ENCODE data around the gene ZNF212. TPM values are rescaled to one million over a fixed set of nuclear protein-coding genes. Genes with fewer than 3 reads are reported as not detected.
A peak's percentile ranks its signal among the peaks of the same experiment; 100 is the strongest.

Gene ZNF212
- polyA plus RNA-seq, 1 experiment, result 4.6 TPM

DNA sequence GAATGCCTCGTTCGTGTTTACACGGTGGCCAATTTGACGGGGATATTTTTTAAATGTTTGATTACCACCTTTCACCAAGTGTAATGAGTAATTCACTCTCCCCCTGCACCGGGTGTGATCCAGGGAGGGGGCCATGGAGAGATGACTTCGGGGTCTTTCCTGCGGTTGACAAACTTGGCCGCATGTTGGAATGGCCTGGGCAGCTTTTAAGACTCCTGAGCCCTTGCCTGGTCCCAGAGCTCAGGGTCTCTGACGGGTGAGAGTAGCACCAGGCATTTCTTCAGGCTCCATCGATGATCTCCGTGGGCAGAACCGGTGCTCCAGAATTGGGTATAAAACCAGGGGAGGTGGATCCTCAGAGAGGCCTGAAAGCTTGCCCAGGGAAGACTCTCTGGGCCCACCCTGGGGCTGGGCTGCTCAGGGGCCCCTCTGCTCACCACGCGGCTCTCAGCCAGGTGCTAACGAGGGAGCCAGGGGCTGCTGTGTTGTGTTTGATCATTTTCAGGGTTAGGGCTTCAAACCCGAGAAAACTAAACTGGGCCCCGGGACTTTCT lies 43.2 kb upstream of the ZNF212 start:
- CTCF ChIA-PET, result interaction anchor here (1.2 to 2.0 kb wide), 6 partner anchors 8 to 429 kb away, joined by 3 to 12 read pairs (median 5); partner anchors contain the start of gene ZNF783
- POLR2A ChIA-PET, result no interaction called here
- no peak for DNase-seq (ENCODE audit: low read depth)
- peak overlapping the region; percentile 84 for H3K4me3 ChIP-seq (ENCODE audit: low read depth, low read length)
- no peaks in the 10 kb centered on the region for H3K27me3 ChIP-seq (ENCODE audit: control insufficient read depth, insufficient read depth, low read length)
- peaks cover 11% of the 10 kb centered on the region for H3K36me3 ChIP-seq (ENCODE audit: control insufficient read depth, insufficient read depth, low read length)
- TF ChIP-seq, protein P1, sequence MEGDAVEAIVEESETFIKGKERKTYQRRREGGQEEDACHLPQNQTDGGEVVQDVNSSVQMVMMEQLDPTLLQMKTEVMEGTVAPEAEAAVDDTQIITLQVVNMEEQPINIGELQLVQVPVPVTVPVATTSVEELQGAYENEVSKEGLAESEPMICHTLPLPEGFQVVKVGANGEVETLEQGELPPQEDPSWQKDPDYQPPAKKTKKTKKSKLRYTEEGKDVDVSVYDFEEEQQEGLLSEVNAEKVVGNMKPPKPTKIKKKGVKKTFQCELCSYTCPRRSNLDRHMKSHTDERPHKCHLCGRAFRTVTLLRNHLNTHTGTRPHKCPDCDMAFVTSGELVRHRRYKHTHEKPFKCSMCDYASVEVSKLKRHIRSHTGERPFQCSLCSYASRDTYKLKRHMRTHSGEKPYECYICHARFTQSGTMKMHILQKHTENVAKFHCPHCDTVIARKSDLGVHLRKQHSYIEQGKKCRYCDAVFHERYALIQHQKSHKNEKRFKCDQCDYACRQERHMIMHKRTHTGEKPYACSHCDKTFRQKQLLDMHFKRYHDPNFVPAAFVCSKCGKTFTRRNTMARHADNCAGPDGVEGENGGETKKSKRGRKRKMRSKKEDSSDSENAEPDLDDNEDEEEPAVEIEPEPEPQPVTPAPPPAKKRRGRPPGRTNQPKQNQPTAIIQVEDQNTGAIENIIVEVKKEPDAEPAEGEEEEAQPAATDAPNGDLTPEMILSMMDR (IDR thresholded peaks at IDR 0.05; ENCODE audit: insufficient read depth, low read depth, low read length), result no peak

- ChIA-PET POLR2A (no interaction called here), CTCF (interaction anchor here (1.6 to 2.0 kb wide), 3 partner anchors 8 to 71 kb away, joined by 3 to 12 read pairs (median 5); partner anchors contain the start of gene ZNF783)
- Histone ChIP-seq H3K27me3 (ENCODE audit: control insufficient read depth, insufficient read depth, low read length) (no peaks in the 10 kb centered on the region), H3K4me3 (ENCODE audit: low read depth, low read length) (peak overlapping the region; percentile 84), H3K36me3 (ENCODE audit: control insufficient read depth, insufficient read depth, low read length) (peaks cover 13% of the 10 kb centered on the region)
- DNase-seq (ENCODE audit: low read depth), result no peak
- TF ChIP-seq, protein P1 (IDR thresholded peaks at IDR 0.05; ENCODE audit: insufficient read depth, low read depth, low read length), result no peak
Observed at GRCh38 chr7:149196705-149197171, 42.7 kb upstream of the ZNF212 start.

DNA sequence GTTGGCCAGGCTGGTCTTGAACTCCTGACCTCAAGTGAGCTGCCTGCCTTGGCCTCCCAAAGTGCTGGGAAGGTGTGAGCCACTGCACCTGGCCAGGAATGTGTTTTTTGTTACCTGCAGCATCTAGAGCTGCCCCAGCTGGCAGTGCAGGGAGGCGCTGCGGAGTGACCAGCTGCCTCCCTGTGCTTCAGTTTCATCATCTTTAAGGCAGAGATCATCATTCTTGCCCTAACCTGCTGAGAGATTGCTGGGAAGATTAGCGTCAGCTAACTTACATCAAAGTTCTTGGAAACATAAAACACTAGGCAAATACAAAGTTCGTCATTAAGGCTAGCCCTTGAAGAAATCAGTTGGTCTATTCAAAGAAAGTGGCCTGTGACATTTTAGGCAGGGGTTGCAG lies 41.8 kb upstream of the ZNF212 start:
- no peak for DNase-seq (ENCODE audit: low read depth)
- CTCF ChIA-PET, result interaction anchor here (1.6 to 1.9 kb wide), 2 partner anchors 64 to 72 kb away, joined by 3 to 5 read pairs; partner anchors contain the start of gene ZNF783
- POLR2A ChIA-PET, result no interaction called here
- Histone ChIP-seq H3K4me3 (ENCODE audit: low read depth, low read length) (no peak overlapping the region), H3K36me3 (ENCODE audit: control insufficient read depth, insufficient read depth, low read length) (peaks cover 13% of the 10 kb centered on the region), H3K27me3 (ENCODE audit: control insufficient read depth, insufficient read depth, low read length) (no peaks in the 10 kb centered on the region)
- TF ChIP-seq, protein P1 (IDR thresholded peaks at IDR 0.05; ENCODE audit: insufficient read depth, low read depth, low read length), result no peak

- no peak overlapping the region for H3K4me3 ChIP-seq (ENCODE audit: low read depth, low read length)
- no peak for DNase-seq (ENCODE audit: low read depth)
- TF ChIP-seq, protein P1 (IDR thresholded peaks at IDR 0.05; ENCODE audit: insufficient read depth, low read depth, low read length), result no peak
- CTCF ChIA-PET, result interaction anchor here (0.9 kb wide), 1 partner anchor 12 kb away, joined by 3 read pairs; no protein-coding TSS in a partner anchor
- no peaks in the 10 kb centered on the region for H3K27me3 ChIP-seq (ENCODE audit: control insufficient read depth, insufficient read depth, low read length)
- POLR2A ChIA-PET, result no interaction called here
- H3K36me3 ChIP-seq (ENCODE audit: control insufficient read depth, insufficient read depth, low read length), result peaks cover 15% of the 10 kb centered on the region
Observed at GRCh38 chr7:149198161-149198816, 41.2 kb upstream of the ZNF212 start.

- DNase-seq (ENCODE audit: low read depth), result no peak
- CTCF ChIA-PET, result interaction anchor here (0.9 kb wide), 1 partner anchor 11 kb away, joined by 3 read pairs; no protein-coding TSS in a partner anchor
Observed at GRCh38 chr7:149199234-149199995, 40.0 kb upstream of the ZNF212 start.

More at GRCh38 chr7:149199234-149199995, 40.0 kb upstream of the ZNF212 start:
- H3K36me3 ChIP-seq (ENCODE audit: control insufficient read depth, insufficient read depth, low read length), result peaks cover 19% of the 10 kb centered on the region
- TF ChIP-seq, protein P1 (IDR thresholded peaks at IDR 0.05; ENCODE audit: insufficient read depth, low read depth, low read length), result no peak
- no peaks in the 10 kb centered on the region for H3K27me3 ChIP-seq (ENCODE audit: control insufficient read depth, insufficient read depth, low read length)
- POLR2A ChIA-PET, result interaction anchor here (0.6 kb wide), 1 partner anchor 12 kb away, joined by 3 read pairs; no protein-coding TSS in a partner anchor
- no peak overlapping the region for H3K4me3 ChIP-seq (ENCODE audit: low read depth, low read length)
